GM18502 (cell line): ENCODE measurements around the gene GAK.

Experiments
- ATAC-seq: cut with Tn5 transposase; IDR thresholded peaks from one replicate; pipeline ENCODE4 v1.9.1; 2021; ENCODE audit warnings: mild to moderate bottlenecking; ENCODE audit not compliant: unreplicated experiment, poor library complexity

Gene GAK

GRCh38 chr4:875818-876423 is 56.2 kb downstream of the GAK start:
- ATAC-seq = no peak

GRCh38 chr4:874971-875817 is 56.9 kb downstream of the GAK start:
- ATAC-seq = no peak

GRCh38 chr4:874056-874455 is 58.1 kb downstream of the GAK start:
- ATAC-seq = no peak

- no peak for ATAC-seq
Measured at GRCh38 chr4:872241-872981, 59.7 kb downstream of the GAK start.

GRCh38 chr4:871484-871883 is 60.6 kb downstream of the GAK start:
- no peak for ATAC-seq

GRCh38 chr4:870951-871350 is 61.2 kb downstream of the GAK start:
- ATAC-seq = no peak

- no peak for ATAC-seq
Measured at GRCh38 chr4:869776-870175, 62.3 kb downstream of the GAK start.

GRCh38 chr4:868421-868820 is 63.7 kb downstream of the GAK start:
- ATAC-seq = no peak

GRCh38 chr4:867526-868250 is 64.4 kb downstream of the GAK start:
- no peak for ATAC-seq

GRCh38 chr4:866761-867390 is 65.2 kb downstream of the GAK start:
- ATAC-seq = no peak

- ATAC-seq = no peak
Measured at GRCh38 chr4:866068-866760, 65.9 kb downstream of the GAK start.

GRCh38 chr4:865572-865971 is 66.5 kb downstream of the GAK start:
- no peak for ATAC-seq

- no peak for ATAC-seq
Measured at GRCh38 chr4:865121-865465, 67.0 kb downstream of the GAK start.

- no peak for ATAC-seq
Measured at GRCh38 chr4:864456-865120, 67.5 kb downstream of the GAK start.

- no peak for ATAC-seq
Measured at GRCh38 chr4:860561-860960, 71.6 kb downstream of the GAK start.

- ATAC-seq = no peak
Measured at GRCh38 chr4:859496-859895, 72.6 kb downstream of the GAK start.

GRCh38 chr4:858831-859451 is 73.2 kb downstream of the GAK start:
- ATAC-seq = no peak

- no peak for ATAC-seq
Measured at GRCh38 chr4:858041-858481, 74.1 kb downstream of the GAK start.

- no peak for ATAC-seq
Measured at GRCh38 chr4:857461-857860, 74.7 kb downstream of the GAK start.
